PC-3 (cell line): ENCODE data around the gene ATMIN.

ENCODE experiments used
- EZH2 ChIP-seq: fragments of 300-600 bp; sonication (generic); IDR thresholded peaks from one replicate; pipeline ENCODE4 v1.6.1; 2017; ENCODE audit warnings: antibody characterized with exemption, mild to moderate bottlenecking, low read length; ENCODE audit not compliant: unreplicated experiment
- EZH2phosphoT487 ChIP-seq: fragments of 300-600 bp; sonication (generic); IDR thresholded peaks from 2 replicates; pipeline ENCODE4 v1.6.1; 2018; ENCODE audit warnings: mild to moderate bottlenecking, antibody characterized with exemption, low read length, borderline replicate concordance

GRCh38 chr16:80993307-80993706 is 42.3 kb upstream of the ATMIN start:
- TF ChIP-seq EZH2phosphoT487 (no peak), EZH2 (no peak)
